Inflammatory macrophage treated with lipopolysaccharide for 1 hour (primary cell): Measurements from ENCODE around the gene SURF6.
"Not testable (repeated sequence)": the region's sequence is repeated elsewhere in the genome, so short reads cannot be mapped to it uniquely, and the experiment has no call there.

ENCODE experiments used
- DNase-seq, 2 donors: peaks; one replicate each; pipeline ENCODE4 v3.0.0-alpha.2; 2020 to 2022

Gene SURF6

DNA sequence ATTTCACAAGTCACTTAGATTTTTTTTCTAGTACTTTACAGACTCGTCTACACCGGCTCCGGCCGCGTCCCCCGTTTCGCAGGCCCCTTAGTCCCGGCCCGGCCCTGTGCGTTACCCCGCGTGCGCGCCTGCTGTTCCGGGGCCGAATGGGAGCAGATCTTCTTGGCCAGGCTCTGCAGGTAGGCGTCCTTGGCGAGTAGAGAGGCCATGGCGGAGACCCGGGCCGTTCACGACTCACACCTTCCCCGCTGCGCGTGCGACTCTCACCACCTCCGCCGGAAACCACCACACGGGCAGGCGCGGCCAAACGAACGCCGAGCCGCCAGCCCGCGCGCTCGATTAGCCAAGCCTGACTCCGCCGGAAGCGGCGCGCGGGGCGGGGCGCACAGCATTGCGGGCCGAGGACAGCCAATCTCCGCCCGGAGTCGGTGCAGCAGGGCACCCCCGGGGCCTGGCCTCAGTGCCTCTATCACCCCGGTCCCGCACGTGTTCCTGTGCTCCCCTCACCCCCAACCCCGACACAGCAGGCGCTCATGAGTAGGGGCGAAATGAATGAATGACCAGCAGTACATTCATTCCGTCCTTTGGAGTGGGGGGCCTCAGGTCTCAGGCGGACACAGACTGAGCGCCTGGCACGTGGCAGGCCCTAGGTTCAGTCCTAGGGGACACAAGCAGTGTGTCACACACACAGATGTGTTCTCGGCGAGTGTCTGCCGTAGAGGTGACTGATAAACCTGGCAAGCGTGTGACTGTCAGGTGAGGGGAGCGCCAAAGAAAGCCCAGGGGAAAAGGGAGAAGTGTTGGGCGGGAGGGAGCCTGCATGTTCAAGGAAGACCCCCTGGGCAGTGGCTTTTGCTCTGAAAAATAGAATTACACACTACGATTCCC lies at the start of gene SURF6:
TSS of gene SURF6 (minus strand) at position 265 of the 888 bp plus-strand sequence. CDS start at position 209, 56 bp downstream.
- DNase-seq = peak; percentile 77 to 89

GRCh38 chr9:133385452-133385851 lies 49.5 kb upstream of the SURF6 start:
- no peak for DNase-seq

- DNase-seq = no peak
These were observed 48.8 kb upstream of the SURF6 start for GRCh38 chr9:133384736-133385321.

DNA sequence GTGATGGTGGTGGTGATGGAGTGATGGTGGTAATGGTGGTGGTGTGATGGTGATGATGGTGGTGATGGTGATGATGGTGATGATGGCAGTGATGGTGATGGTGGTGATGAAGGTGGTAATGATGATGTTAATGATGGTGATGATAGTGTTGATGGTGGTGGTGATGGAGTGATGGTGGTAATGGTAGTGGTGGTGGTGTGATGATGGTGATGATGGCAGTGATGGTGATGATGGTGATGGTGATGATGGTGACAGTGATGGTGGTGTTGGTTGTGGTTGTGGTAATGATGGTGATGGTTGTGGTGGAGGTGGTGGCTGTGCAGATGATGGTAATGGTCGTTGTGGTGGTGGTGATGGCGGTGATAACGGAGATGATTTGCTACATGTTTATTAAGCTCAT lies 47.5 kb upstream of the SURF6 start:
- DNase-seq = no peak

GRCh38 chr9:133382507-133383141 lies 46.6 kb upstream of the SURF6 start:
- DNase-seq = no peak

GRCh38 chr9:133380734-133381133 lies 44.7 kb upstream of the SURF6 start:
- no peak for DNase-seq

DNA sequence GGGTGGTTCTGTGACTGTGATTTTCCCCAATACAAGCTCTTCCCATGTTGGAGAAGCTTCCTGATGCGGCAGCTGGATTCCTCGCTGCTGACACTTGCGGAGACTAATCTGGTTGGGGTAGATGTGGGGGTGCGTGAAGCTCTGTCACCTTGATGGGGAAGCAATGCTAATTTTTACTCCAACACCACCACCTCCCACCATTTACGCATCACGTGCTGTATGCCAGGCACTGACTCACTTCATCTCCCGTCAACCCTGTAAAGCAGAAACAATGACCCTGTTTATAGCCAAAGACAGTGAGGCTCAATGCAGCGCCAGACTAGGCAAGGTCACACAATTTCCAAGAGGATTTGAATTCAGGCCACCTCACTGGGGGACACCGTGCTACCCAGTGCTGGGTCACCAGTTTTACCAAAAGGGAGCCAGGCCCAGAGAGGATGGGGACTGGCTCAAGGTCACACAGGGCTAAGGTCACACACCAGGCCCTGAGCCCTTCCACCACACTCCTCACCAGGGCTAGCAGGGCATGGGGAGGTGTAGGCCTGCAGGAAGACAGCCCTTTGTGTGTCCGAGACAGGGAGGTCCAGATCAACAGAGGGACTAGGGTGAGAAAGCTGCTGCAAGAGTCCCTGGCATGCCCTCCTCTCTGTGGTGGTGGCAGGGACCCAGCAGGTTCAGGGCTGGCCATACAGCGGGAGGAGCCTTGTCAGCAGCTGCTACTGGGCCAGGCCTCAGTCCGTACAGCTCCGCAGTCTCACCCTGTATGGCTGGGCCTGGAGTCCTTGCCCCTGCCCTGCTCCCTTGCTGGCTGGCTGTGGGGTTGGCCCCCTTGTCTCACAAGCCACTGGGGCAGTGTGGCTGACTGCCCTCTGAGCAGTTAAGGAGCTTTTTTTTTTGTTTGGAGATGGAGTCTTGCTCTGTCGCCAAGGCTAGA lies 43.4 kb upstream of the SURF6 start:
- DNase-seq = no peak

DNA sequence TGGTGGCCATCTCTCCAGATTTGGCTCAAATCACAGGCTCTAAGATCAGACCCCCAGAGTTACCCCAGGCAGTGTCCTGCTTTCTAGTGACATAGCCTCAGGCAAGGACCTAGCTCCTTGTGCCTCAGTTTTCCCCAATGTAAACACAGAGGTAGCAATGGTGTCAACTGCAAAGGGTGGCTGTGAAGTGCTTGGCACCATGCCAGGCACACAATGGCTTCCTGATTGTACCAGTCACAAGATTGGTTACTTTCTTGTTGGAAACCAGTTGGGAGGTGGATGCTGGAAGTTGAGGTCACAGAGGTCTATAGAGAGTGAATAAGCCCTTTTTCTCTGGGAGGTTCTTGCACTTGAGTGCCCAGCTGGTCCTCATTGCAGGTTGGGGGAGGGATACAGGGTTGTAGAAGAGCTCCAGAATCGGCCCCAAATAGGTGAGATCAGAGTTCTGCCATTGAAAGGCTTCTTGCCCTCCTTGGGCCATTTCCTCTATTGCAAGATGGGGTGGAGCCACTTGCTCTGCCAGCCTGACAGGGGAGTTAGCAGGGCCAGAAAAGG lies 42.5 kb upstream of the SURF6 start:
- DNase-seq = no peak

DNA sequence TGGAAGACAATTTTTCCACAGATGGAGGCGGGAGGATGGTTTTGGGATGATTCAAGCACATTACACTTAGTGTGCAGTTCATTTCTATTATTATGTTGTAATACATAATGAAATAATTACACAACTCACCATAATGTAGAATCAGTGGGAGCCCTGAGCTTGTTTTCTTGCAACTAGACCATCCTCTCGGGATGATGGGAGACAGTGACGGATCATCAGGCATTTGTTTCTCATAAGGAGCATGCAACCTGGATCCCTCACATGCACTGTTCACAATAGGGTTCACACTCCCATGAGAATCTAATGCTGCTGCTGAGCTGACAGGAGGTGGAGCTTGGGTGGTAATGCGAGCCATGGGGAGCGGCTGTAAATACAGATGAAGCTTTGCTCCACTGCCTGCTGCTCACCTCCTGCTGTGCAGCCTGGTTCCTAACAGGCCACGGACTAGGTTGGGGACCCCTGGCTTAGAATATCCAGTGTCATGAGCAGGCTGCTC lies 41.8 kb upstream of the SURF6 start:
- DNase-seq = no peak

- not testable (repeated sequence) for DNase-seq
These were observed 41.3 kb upstream of the SURF6 start for GRCh38 chr9:133377280-133377679.

GRCh38 chr9:133375724-133376654 lies 40.0 kb upstream of the SURF6 start, which contains the start of the genes STKLD1 and SURF4:
TSS of gene STKLD1 (plus strand) at chr9:133376366. CDS start at chr9:133376474, 108 bp downstream.
TSS of gene SURF4 (minus strand) at chr9:133376060. CDS start at chr9:133375969, 91 bp downstream.
- peak; percentile 92 to 97 for DNase-seq

- peak; percentile 16 to 29 for DNase-seq
These were observed 39.2 kb upstream of the SURF6 start for GRCh38 chr9:133375116-133375723.

GRCh38 chr9:133374612-133375115 lies 38.7 kb upstream of the SURF6 start:
- DNase-seq = peak; percentile 33 to 54

DNA sequence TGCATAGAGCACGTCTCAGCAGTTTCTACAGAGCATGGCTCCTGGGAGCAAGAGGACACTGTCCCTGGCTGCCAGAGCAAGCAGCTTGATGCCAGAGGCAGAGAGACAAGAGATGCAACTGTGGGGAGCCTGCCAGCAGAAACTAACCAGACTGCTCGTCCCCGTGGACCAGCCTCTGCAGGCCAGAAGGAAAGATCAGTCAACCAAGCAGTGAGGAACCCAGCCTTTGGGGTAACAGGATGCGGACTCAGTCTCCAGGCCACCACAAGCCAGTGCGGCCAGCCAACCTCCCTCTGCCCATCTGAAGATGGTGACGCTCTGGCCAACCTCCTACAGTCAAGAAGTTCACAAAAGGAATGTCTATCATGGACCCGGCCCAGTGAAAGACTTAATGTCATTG lies 36.2 kb upstream of the SURF6 start:
- DNase-seq = no peak

- peak in 1 of 2 donors; percentile 8 for DNase-seq
These were observed 35.3 kb upstream of the SURF6 start for GRCh38 chr9:133371261-133371711.

- DNase-seq = no peak
These were observed 34.7 kb upstream of the SURF6 start for GRCh38 chr9:133370685-133371084.

DNA sequence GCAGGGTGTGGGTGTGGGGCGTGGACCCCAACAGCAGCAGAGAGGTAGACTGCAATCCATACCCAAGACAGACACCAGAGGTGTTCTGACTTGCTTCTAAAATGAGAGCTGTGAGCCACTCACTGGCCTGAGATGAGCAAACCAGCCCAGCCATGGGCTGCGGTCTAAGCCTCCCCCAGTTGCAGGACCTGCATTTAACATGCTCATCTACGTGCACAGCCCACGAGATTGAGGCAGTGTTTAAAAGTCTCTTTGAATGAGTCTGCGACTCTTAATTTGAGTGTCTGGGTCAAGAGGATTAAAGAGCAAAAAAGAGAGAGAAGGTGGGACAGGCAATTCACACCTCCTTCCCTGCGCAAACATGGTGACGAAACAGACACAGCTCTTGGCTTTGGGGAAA lies 33.9 kb upstream of the SURF6 start:
- DNase-seq = no peak

GRCh38 chr9:133369422-133369821 lies 33.4 kb upstream of the SURF6 start:
- DNase-seq = no peak

DNA sequence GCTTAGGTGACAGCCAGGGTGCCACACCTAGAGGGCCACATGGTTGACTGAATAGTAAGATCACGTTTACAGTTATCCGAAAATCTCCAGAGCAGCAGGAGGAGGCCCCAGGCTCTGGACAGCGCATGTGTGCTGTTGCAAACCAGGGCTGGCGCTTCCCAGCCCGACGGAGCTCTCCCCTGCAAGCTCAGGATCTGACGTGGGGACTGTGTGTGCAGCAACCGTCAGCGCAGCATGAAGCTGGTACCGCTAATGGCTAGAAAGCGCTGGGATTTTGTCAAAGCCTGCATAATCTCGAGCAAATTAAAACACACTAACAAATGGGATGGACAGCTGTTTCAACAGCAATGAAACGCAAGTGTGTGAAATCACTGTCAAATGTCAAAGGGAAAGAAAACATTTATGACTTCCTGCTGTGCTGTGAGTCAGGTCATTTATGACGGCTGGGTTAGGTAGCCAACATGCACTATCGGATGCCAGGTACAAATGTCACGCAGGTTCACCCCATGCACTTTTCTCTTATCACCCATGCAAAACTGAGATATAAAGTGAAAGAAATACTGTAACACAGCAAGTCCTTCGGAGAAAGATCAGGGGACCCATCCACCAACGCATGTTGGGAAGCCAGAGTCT lies 32.4 kb upstream of the SURF6 start:
- DNase-seq = no peak
